ENCODE data around the gene LEMD3. TPM values are rescaled to one million over a fixed set of nuclear protein-coding genes. Genes with fewer than 3 reads are reported as not detected.

Gene LEMD3
- total RNA-seq, 4 donors from 2014 or later = 38.3 to 57.3 (median 50.3) TPM

- Histone ChIP-seq H3K27me3 (no peaks in the 10 kb centered on the region), H3K36me3 (no peaks in the 10 kb centered on the region)
- TF ChIP-seq CTCF (IDR thresholded peaks at IDR 0.05) = no peak
- no peak for TF ChIP-seq EP300 (IDR thresholded peaks at IDR 0.05)
- no peak for TF ChIP-seq POLR2A (IDR thresholded peaks at IDR 0.05)
Observed at GRCh38 chr12:65263777-65264176, 94.4 kb downstream of the LEMD3 start.

GRCh38 chr12:65266408-65266807 is 97.0 kb downstream of the LEMD3 start:
- H3K4me1 ChIP-seq = no peaks in the 10 kb centered on the region
- WGBS, 2 donors = 89 to 92% methylated on average over 3 of the region's 3 CpGs
- no peak for DNase-seq (ENCODE audit: low spot score in 2 of 2)

More at GRCh38 chr12:65263777-65264176, 94.4 kb downstream of the LEMD3 start:
- Histone ChIP-seq H3K4me1 (no peaks in the 10 kb centered on the region), H3K27ac (no peak overlapping the region), H3K9me3 (no peaks in the 10 kb centered on the region), H3K4me3 (no peak overlapping the region)
- DNase-seq (ENCODE audit: low spot score in 2 of 2) = no peak
- WGBS, 2 donors = 74 to 82% methylated on average over 4 of the region's 4 CpGs

GRCh38 chr12:65269603-65270002 is 100.2 kb downstream of the LEMD3 start:
- Histone ChIP-seq H3K27ac (no peak overlapping the region), H3K9me3 (no peaks in the 10 kb centered on the region), H3K27me3 (no peaks in the 10 kb centered on the region), H3K4me1 (no peaks in the 10 kb centered on the region), H3K36me3 (no peaks in the 10 kb centered on the region), H3K4me3 (no peak overlapping the region)
- WGBS, 2 donors = 77 to 78% methylated on average over 1 of the region's 1 CpG
- DNase-seq (ENCODE audit: low spot score in 2 of 2) = no peak
- no peak for TF ChIP-seq EP300 (IDR thresholded peaks at IDR 0.05)
- no peak for TF ChIP-seq CTCF (IDR thresholded peaks at IDR 0.05)
- no peak for TF ChIP-seq POLR2A (IDR thresholded peaks at IDR 0.05)

More at GRCh38 chr12:65266408-65266807, 97.0 kb downstream of the LEMD3 start:
- Histone ChIP-seq H3K4me3 (no peak overlapping the region), H3K27ac (no peak overlapping the region), H3K9me3 (no peaks in the 10 kb centered on the region), H3K36me3 (no peaks in the 10 kb centered on the region), H3K27me3 (no peaks in the 10 kb centered on the region)
- TF ChIP-seq CTCF (IDR thresholded peaks at IDR 0.05) (no peak), POLR2A (IDR thresholded peaks at IDR 0.05) (no peak), EP300 (IDR thresholded peaks at IDR 0.05) (no peak)

GRCh38 chr12:65274602-65275272 is 105.4 kb downstream of the LEMD3 start:
- Histone ChIP-seq H3K4me3 (no peak overlapping the region), H3K27me3 (no peaks in the 10 kb centered on the region), H3K9me3 (no peaks in the 10 kb centered on the region), H3K4me1 (peaks cover 0 to 11% (median 0%) of the 10 kb centered on the region in 4 donors), H3K27ac (no peak overlapping the region), H3K36me3 (no peaks in the 10 kb centered on the region)
- TF ChIP-seq POLR2A (IDR thresholded peaks at IDR 0.05) = no peak
- no peak for TF ChIP-seq EP300 (IDR thresholded peaks at IDR 0.05)
- TF ChIP-seq CTCF (IDR thresholded peaks at IDR 0.05) = no peak
- DNase-seq (ENCODE audit: low spot score in 2 of 2) = no peak
- 80 to 85% methylated on average over 7 of the region's 7 CpGs for WGBS, 2 donors

- no peaks in the 10 kb centered on the region for H3K27me3 ChIP-seq
- no peak overlapping the region for H3K27ac ChIP-seq
- TF ChIP-seq EP300 (IDR thresholded peaks at IDR 0.05) (no peak), CTCF (IDR thresholded peaks at IDR 0.05) (no peak), POLR2A (IDR thresholded peaks at IDR 0.05) (no peak)
- DNase-seq (ENCODE audit: low spot score in 2 of 2) = no peak
- no peaks in the 10 kb centered on the region for H3K9me3 ChIP-seq
- H3K4me3 ChIP-seq = no peak overlapping the region
- WGBS, 2 donors = 91 to 93% methylated on average over 3 of the region's 3 CpGs
- peaks cover 0 to 19% (median 0%) of the 10 kb centered on the region in 4 donors for H3K4me1 ChIP-seq
- H3K36me3 ChIP-seq = no peaks in the 10 kb centered on the region
Observed at GRCh38 chr12:65275627-65276026, 106.2 kb downstream of the LEMD3 start.

All from tibial nerve (tissue), 4 donors.